Measurements from ENCODE around the gene SAMD13. TPM values are rescaled to one million over a fixed set of nuclear protein-coding genes. Genes with fewer than 3 reads are reported as not detected.

Gene SAMD13
- total and polyA plus RNA-seq, 5 donors: 0.92 to 2.9 (median 1.3) TPM

GRCh38 chr1:84300501-84300900, 1.0 kb upstream of the SAMD13 start:
- 76% methylated on average over 1 of the region's 1 CpG for WGBS
- Histone ChIP-seq H3K4me1 (ENCODE audit: control insufficient read depth, insufficient read depth, low read length) (no peaks in the 10 kb centered on the region), H3K9me3 (ENCODE audit: control insufficient read depth, low read length) (no peaks in the 10 kb centered on the region), H3K27ac (ENCODE audit: low read length) (no peak overlapping the region), H3K4me3 (ENCODE audit: low read length) (no peak overlapping the region), H3K27me3 (ENCODE audit: control insufficient read depth, insufficient read depth) (no peaks in the 10 kb centered on the region)
- DNase-seq (no peak), ATAC-seq (no peak)
- intact Hi-C loops (cut with DNase I): loop anchor here in 1 of 4 donors (10.0 kb wide), 1 partner anchor 134 kb away; no protein-coding TSS in a partner anchor

- intact Hi-C loops (cut with DNase I): loop anchor here in 1 of 4 donors (10.0 kb wide), 1 partner anchor 133 kb away; no protein-coding TSS in a partner anchor
- Histone ChIP-seq H3K4me1 (ENCODE audit: control insufficient read depth, insufficient read depth, low read length) (no peaks in the 10 kb centered on the region), H3K9me3 (ENCODE audit: control insufficient read depth, low read length) (no peaks in the 10 kb centered on the region), H3K27ac (ENCODE audit: low read length) (no peak overlapping the region), H3K4me3 (ENCODE audit: low read length) (peak overlapping the region; percentile 61), H3K27me3 (ENCODE audit: control insufficient read depth, insufficient read depth) (no peaks in the 10 kb centered on the region)
- ATAC-seq (no peak), DNase-seq (no peak)
- 15% methylated on average over 6 of the region's 6 CpGs for WGBS
Observed at GRCh38 chr1:84301785-84302385, 377 bp downstream of the SAMD13 start.

GRCh38 chr1:84303314-84303830, 1.9 kb downstream of the SAMD13 start:
- DNase-seq (no peak), ATAC-seq (no peak)
- peak overlapping the region; percentile 61 for H3K4me3 ChIP-seq (ENCODE audit: low read length)
- H3K9me3 ChIP-seq (ENCODE audit: control insufficient read depth, low read length): no peaks in the 10 kb centered on the region
- WGBS: 29% methylated on average over 3 of the region's 3 CpGs
- intact Hi-C loops (cut with DNase I): loop anchor here in 1 of 4 donors (10.0 kb wide), 1 partner anchor 131 kb away; no protein-coding TSS in a partner anchor
- no peak overlapping the region for H3K27ac ChIP-seq (ENCODE audit: low read length)
- H3K27me3 ChIP-seq (ENCODE audit: control insufficient read depth, insufficient read depth): no peaks in the 10 kb centered on the region
- H3K4me1 ChIP-seq (ENCODE audit: control insufficient read depth, insufficient read depth, low read length): no peaks in the 10 kb centered on the region

GRCh38 chr1:84307398-84307797, 5.9 kb downstream of the SAMD13 start:
- no peaks in the 10 kb centered on the region for H3K4me1 ChIP-seq (ENCODE audit: control insufficient read depth, insufficient read depth, low read length)
- H3K27me3 ChIP-seq (ENCODE audit: control insufficient read depth, insufficient read depth): no peaks in the 10 kb centered on the region
- 98% methylated on average over 2 of the region's 2 CpGs for WGBS
- no peak overlapping the region for H3K4me3 ChIP-seq (ENCODE audit: low read length)
- DNase-seq: no peak
- intact Hi-C loops (cut with DNase I): loop anchor here in 1 of 4 donors (10.0 kb wide), 1 partner anchor 127 kb away; no protein-coding TSS in a partner anchor
- H3K27ac ChIP-seq (ENCODE audit: low read length): no peak overlapping the region
- no peak for ATAC-seq
- H3K9me3 ChIP-seq (ENCODE audit: control insufficient read depth, low read length): no peaks in the 10 kb centered on the region

GRCh38 chr1:84311296-84311695, 9.8 kb downstream of the SAMD13 start:
- intact Hi-C loops (cut with DNase I): no loop called here
- DNase-seq (no peak), ATAC-seq (no peak)
- WGBS: 67% methylated on average over 2 of the region's 2 CpGs
- Histone ChIP-seq H3K4me1 (ENCODE audit: control insufficient read depth, insufficient read depth, low read length) (no peaks in the 10 kb centered on the region), H3K27ac (ENCODE audit: low read length) (no peak overlapping the region), H3K27me3 (ENCODE audit: control insufficient read depth, insufficient read depth) (no peaks in the 10 kb centered on the region), H3K4me3 (ENCODE audit: low read length) (no peak overlapping the region), H3K9me3 (ENCODE audit: control insufficient read depth, low read length) (no peaks in the 10 kb centered on the region)

GRCh38 chr1:84319662-84320061, 18.2 kb downstream of the SAMD13 start:
- no peaks in the 10 kb centered on the region for H3K9me3 ChIP-seq (ENCODE audit: control insufficient read depth, low read length)
- WGBS: 66% methylated on average over 1 of the region's 1 CpG
- peaks cover 2% of the 10 kb centered on the region for H3K4me1 ChIP-seq (ENCODE audit: control insufficient read depth, insufficient read depth, low read length)
- ATAC-seq (no peak), DNase-seq (no peak)
- intact Hi-C loops (cut with DNase I): no loop called here
- no peak overlapping the region for H3K4me3 ChIP-seq (ENCODE audit: low read length)
- no peaks in the 10 kb centered on the region for H3K27me3 ChIP-seq (ENCODE audit: control insufficient read depth, insufficient read depth)
- H3K27ac ChIP-seq (ENCODE audit: low read length): no peak overlapping the region

DNA sequence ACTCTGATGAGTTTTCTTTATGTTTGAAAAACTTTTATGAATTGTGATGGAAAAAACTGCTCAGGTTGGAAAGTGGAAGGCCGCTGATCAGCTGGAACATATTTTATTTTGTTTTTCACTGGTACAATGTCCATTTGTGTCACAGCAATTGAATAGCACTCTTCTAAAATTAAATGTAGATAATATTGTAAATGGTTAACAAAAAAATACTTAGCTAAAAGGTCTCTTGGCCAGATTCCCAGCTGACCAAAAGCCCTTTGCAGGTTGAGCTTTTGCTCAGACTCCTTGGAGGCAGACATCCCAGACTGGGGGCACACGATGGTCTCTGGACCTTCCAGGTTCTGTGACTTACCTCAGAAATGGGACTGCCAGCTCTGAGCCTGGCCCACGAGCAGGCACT, 26.3 kb downstream of the SAMD13 start:
- Histone ChIP-seq H3K4me3 (ENCODE audit: low read length) (no peak overlapping the region), H3K4me1 (ENCODE audit: control insufficient read depth, insufficient read depth, low read length) (no peaks in the 10 kb centered on the region), H3K27me3 (ENCODE audit: control insufficient read depth, insufficient read depth) (no peaks in the 10 kb centered on the region), H3K27ac (ENCODE audit: low read length) (no peak overlapping the region), H3K9me3 (ENCODE audit: control insufficient read depth, low read length) (no peaks in the 10 kb centered on the region)
- 81% methylated on average over 3 of the region's 3 CpGs for WGBS
- DNase-seq (no peak), ATAC-seq (no peak)
- intact Hi-C loops (cut with DNase I): no loop called here

- Histone ChIP-seq H3K4me3 (ENCODE audit: low read length) (no peak overlapping the region), H3K4me1 (ENCODE audit: control insufficient read depth, insufficient read depth, low read length) (no peaks in the 10 kb centered on the region), H3K27ac (ENCODE audit: low read length) (no peak overlapping the region), H3K9me3 (ENCODE audit: control insufficient read depth, low read length) (no peaks in the 10 kb centered on the region), H3K27me3 (ENCODE audit: control insufficient read depth, insufficient read depth) (no peaks in the 10 kb centered on the region)
- ATAC-seq (no peak), DNase-seq (no peak)
- 60% methylated on average over 2 of the region's 2 CpGs for WGBS
- intact Hi-C loops (cut with DNase I): no loop called here
Observed at GRCh38 chr1:84330125-84330984, 28.8 kb downstream of the SAMD13 start.

DNA sequence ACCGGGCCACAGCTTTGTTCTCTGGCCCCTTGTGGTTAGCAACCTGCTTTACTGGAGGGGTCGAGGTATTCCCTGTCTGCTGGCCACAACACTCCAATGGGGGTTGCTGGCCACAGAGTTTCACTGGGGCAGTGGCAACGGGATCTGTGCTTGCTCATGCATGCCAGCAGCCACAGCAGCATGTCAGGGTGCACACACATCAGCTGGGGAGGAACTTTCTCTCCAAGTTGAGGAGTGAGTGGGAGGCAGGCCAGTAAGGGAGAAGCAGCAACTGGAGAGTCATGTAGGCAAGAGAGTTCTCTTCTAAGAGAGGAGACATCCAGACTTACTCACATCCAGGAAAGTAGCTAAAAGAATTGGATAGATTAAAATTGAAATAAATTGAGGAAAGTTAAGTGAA, 38.0 kb downstream of the SAMD13 start:
- H3K9me3 ChIP-seq (ENCODE audit: control insufficient read depth, low read length): no peaks in the 10 kb centered on the region
- intact Hi-C loops (cut with DNase I): no loop called here
- no peak overlapping the region for H3K4me3 ChIP-seq (ENCODE audit: low read length)
- H3K27me3 ChIP-seq (ENCODE audit: control insufficient read depth, insufficient read depth): no peaks in the 10 kb centered on the region
- no peak overlapping the region for H3K27ac ChIP-seq (ENCODE audit: low read length)
- no peak for ATAC-seq
- no peak for DNase-seq
- 73% methylated on average over 3 of the region's 3 CpGs for WGBS
- H3K4me1 ChIP-seq (ENCODE audit: control insufficient read depth, insufficient read depth, low read length): no peaks in the 10 kb centered on the region

GRCh38 chr1:84344286-84344685, 42.8 kb downstream of the SAMD13 start:
- Histone ChIP-seq H3K4me3 (ENCODE audit: low read length) (no peak overlapping the region), H3K27me3 (ENCODE audit: control insufficient read depth, insufficient read depth) (no peaks in the 10 kb centered on the region), H3K27ac (ENCODE audit: low read length) (no peak overlapping the region), H3K4me1 (ENCODE audit: control insufficient read depth, insufficient read depth, low read length) (no peaks in the 10 kb centered on the region), H3K9me3 (ENCODE audit: control insufficient read depth, low read length) (no peaks in the 10 kb centered on the region)
- ATAC-seq (no peak), DNase-seq (no peak)
- 84% methylated on average over 1 of the region's 1 CpG for WGBS
- intact Hi-C loops (cut with DNase I): no loop called here

- intact Hi-C loops (cut with DNase I): no loop called here
- H3K27me3 ChIP-seq (ENCODE audit: control insufficient read depth, insufficient read depth): no peaks in the 10 kb centered on the region
- ATAC-seq (no peak), DNase-seq (no peak)
- H3K4me3 ChIP-seq (ENCODE audit: low read length): no peak overlapping the region
- H3K27ac ChIP-seq (ENCODE audit: low read length): no peak overlapping the region
- H3K4me1 ChIP-seq (ENCODE audit: control insufficient read depth, insufficient read depth, low read length): no peaks in the 10 kb centered on the region
- H3K9me3 ChIP-seq (ENCODE audit: control insufficient read depth, low read length): no peaks in the 10 kb centered on the region
- WGBS: 98% methylated on average over 2 of the region's 2 CpGs
Observed at GRCh38 chr1:84345220-84345619, 43.7 kb downstream of the SAMD13 start.
